Keratinocyte (primary cell): ENCODE measurements around the gene ESRRG. TPM values are rescaled to one million over a fixed set of nuclear protein-coding genes. Genes with fewer than 3 reads are reported as not detected.

Experiments
- DNase-seq: peaks from one replicate; pipeline ENCODE4 v3.0.0-alpha.2; 2011; ENCODE audit warnings: low read depth, missing footprints, low spot score
- FAIRE-seq: peaks from 2 replicates; lab custom pipeline; 2011; peaks lifted over from hg19 to GRCh38; lab: Jason Lieb, UNC
- H2AFZ ChIP-seq: 2 replicates; pipeline ENCODE4 v1.6.0; 2012; ENCODE audit warnings: low read length, control low read depth, inconsistent platforms; ENCODE audit not compliant: control insufficient read depth
- H3K27ac ChIP-seq: 2 replicates; pipeline ENCODE4 v1.5.1; 2011; ENCODE audit warnings: low read length; ENCODE audit not compliant: control insufficient read depth, insufficient read depth
- H3K27me3 ChIP-seq: 3 replicates; pipeline ENCODE4 v1.6.0; 2011; ENCODE audit warnings: low read length; ENCODE audit not compliant: control insufficient read depth, insufficient read depth; ENCODE audit errors: extremely low read depth
- H3K36me3 ChIP-seq, 2 experiments: 2 replicates in 1 of 2; 3 replicates in 1 of 2; pipeline ENCODE4 v1.5.1; 2011; ENCODE audit warnings: low read length in 2 of 2, mild to moderate bottlenecking in 1 of 2; ENCODE audit not compliant: control insufficient read depth in 2 of 2, insufficient read depth in 2 of 2; ENCODE audit errors: extremely low read depth in 1 of 2
- H3K4me1 ChIP-seq: 3 replicates; pipeline ENCODE4 v1.5.1; 2011; ENCODE audit warnings: low read length; ENCODE audit not compliant: control insufficient read depth, insufficient read depth; ENCODE audit errors: extremely low read depth
- H3K4me2 ChIP-seq: 3 replicates; pipeline ENCODE4 v1.6.0; 2011; ENCODE audit warnings: low read depth, low read length; ENCODE audit not compliant: control insufficient read depth, insufficient read depth; ENCODE audit errors: extremely low read depth
- H3K4me3 ChIP-seq, 3 experiments: fragments of 200-600 bp in 1 of 3; sonication (generic) in 1 of 3; 2 replicates in 2 of 3; 3 replicates in 1 of 3; pipeline ENCODE4 v1.5.1; 2011 to 2016; ENCODE audit warnings: low read length in 3 of 3, mild to moderate bottlenecking in 3 of 3, control low read depth in 2 of 3, inconsistent platforms in 1 of 3, low read depth in 1 of 3, mixed read lengths in 1 of 3, mixed run types in 1 of 3, moderate library complexity in 1 of 3; ENCODE audit not compliant: control insufficient read depth in 2 of 3, insufficient read depth in 2 of 3; ENCODE audit errors: extremely low read depth in 1 of 3
- H3K79me2 ChIP-seq: 2 replicates; pipeline ENCODE4 v1.6.0; 2012; ENCODE audit warnings: low read length; ENCODE audit not compliant: control insufficient read depth, insufficient read depth
- H3K9ac ChIP-seq: 3 replicates; pipeline ENCODE4 v1.6.0; 2011; ENCODE audit warnings: low read length; ENCODE audit not compliant: control insufficient read depth, insufficient read depth; ENCODE audit errors: extremely low read depth
- H3K9me1 ChIP-seq: 3 replicates; pipeline ENCODE4 v1.6.0; 2011; ENCODE audit warnings: low read length; ENCODE audit not compliant: control insufficient read depth, insufficient read depth; ENCODE audit errors: extremely low read depth
- H3K9me3 ChIP-seq: 2 replicates; pipeline ENCODE4 v1.5.1; 2012; ENCODE audit warnings: low read depth, low read length; ENCODE audit not compliant: control insufficient read depth
- H4K20me1 ChIP-seq: 3 replicates; pipeline ENCODE4 v1.6.0; 2011; ENCODE audit warnings: low read length; ENCODE audit not compliant: control insufficient read depth, insufficient read depth; ENCODE audit errors: extremely low read depth
- CTCF ChIP-seq, 3 experiments: IDR thresholded peaks in 1 of 3; conservative IDR thresholded peaks in 1 of 3; optimal IDR thresholded peaks in 1 of 3; 2 replicates in 2 of 3; 3 replicates in 1 of 3; pipeline versions ENCODE3 to v1.5.1; 2011; ENCODE audit warnings: low read length in 3 of 3, mild to moderate bottlenecking in 3 of 3, moderate library complexity in 2 of 3, control low read depth in 1 of 3, inconsistent platforms in 1 of 3; ENCODE audit not compliant: insufficient read depth in 2 of 3; ENCODE audit errors: extremely low read depth in 1 of 3
- EZH2 ChIP-seq: IDR thresholded peaks from one replicate; pipeline ENCODE4 v1.6.1; 2012; ENCODE audit warnings: inconsistent platforms, mild to moderate bottlenecking, low read length, moderate library complexity
- dilution Hi-C: fragments of 300-500 bp; cut with MboI; formaldehyde crosslinking; loops from one replicate; pipeline ENCODE4 v1.7.0; 2020; ENCODE audit warnings: low sequenced_read_pairs; ENCODE audit not compliant: extremely low pct_ligation_motif_present
- polyA plus RNA-seq, 5 experiments: library from polyadenylated mRNA; depleted of rRNA in 3 of 5; stranded (reverse) in 3 of 5; stranded (forward) in 1 of 5; unstranded in 1 of 5; fragments of >200 nt; gene quantifications; 1 replicate in 1 of 5; 2 replicates in 3 of 5; 3 replicates in 1 of 5; pipeline versions ENCODE4 v1.2.1 to v1.2.3, GENCODE V29; 2011 to 2012; ENCODE audit warnings: missing spikeins in 2 of 5, low read depth in 1 of 5, low replicate concordance in 1 of 5

Gene ESRRG
- polyA plus RNA-seq, 1 donor (not counting 4 experiments of a cell fraction or from before 2014, with no cell fraction given) = 0.08 TPM

- H3K9me1 ChIP-seq = no peaks in the 10 kb centered on the region
- no peak for FAIRE-seq
- dilution Hi-C loops = no loop called here
Observed at GRCh38 chr1:216758161-216758560, 34.9 kb upstream of the ESRRG start.

DNA sequence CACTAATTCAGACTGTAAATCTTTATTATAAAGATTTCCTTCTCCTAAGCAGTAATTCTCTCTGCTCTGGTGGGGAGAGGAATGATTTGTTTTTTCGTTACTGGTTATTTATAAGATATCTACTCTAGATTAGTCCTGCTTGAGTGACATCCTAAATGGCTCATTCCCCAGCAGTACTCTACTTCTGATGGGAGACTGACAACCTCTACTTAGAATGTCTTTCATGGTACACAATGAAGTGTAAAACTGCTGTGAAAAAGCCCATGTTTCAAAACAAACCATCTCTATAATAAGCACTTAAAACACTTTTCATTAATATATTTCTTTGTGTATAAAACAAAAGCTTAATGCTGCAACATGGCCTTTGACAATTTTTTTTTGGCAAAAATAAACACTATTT, 33.9 kb upstream of the ESRRG start:
- dilution Hi-C loops = no loop called here
- Histone ChIP-seq H3K4me3 (no peak overlapping the region), H3K9ac (no peak overlapping the region), H3K36me3 (no peaks in the 10 kb centered on the region), H3K79me2 (no peaks in the 10 kb centered on the region), H2AFZ (no peak overlapping the region), H4K20me1 (no peaks in the 10 kb centered on the region), H3K9me3 (no peaks in the 10 kb centered on the region), H3K4me2 (no peak overlapping the region), H3K27ac (no peak overlapping the region), H3K9me1 (no peaks in the 10 kb centered on the region), H3K4me1 (no peaks in the 10 kb centered on the region), H3K27me3 (no peaks in the 10 kb centered on the region)
- no peak for FAIRE-seq
- no peak for TF ChIP-seq EZH2
- TF ChIP-seq CTCF (optimal IDR thresholded peaks at IDR 0.05 in 1 of 3, IDR thresholded peaks at IDR 0.05 in 1 of 3, conservative IDR thresholded peaks at IDR 0.05 in 1 of 3; ENCODE audit: extremely low read depth in 1 of 3, insufficient read depth in 2 of 3, low read length in 3 of 3) = no peak
- no peak for DNase-seq

More at GRCh38 chr1:216758161-216758560, 34.9 kb upstream of the ESRRG start:
- no peak overlapping the region for H3K9ac ChIP-seq
- no peaks in the 10 kb centered on the region for H3K79me2 ChIP-seq
- H3K27ac ChIP-seq = no peak overlapping the region
- H3K4me3 ChIP-seq = no peak overlapping the region
- H3K9me3 ChIP-seq = no peaks in the 10 kb centered on the region
- no peak overlapping the region for H2AFZ ChIP-seq
- no peak for DNase-seq
- H3K36me3 ChIP-seq = no peaks in the 10 kb centered on the region
- H3K4me2 ChIP-seq = no peak overlapping the region
- H3K4me1 ChIP-seq = no peaks in the 10 kb centered on the region
- H3K27me3 ChIP-seq = no peaks in the 10 kb centered on the region
- H4K20me1 ChIP-seq = no peaks in the 10 kb centered on the region
- TF ChIP-seq EZH2 (no peak), CTCF (optimal IDR thresholded peaks at IDR 0.05 in 1 of 3, IDR thresholded peaks at IDR 0.05 in 1 of 3, conservative IDR thresholded peaks at IDR 0.05 in 1 of 3; ENCODE audit: extremely low read depth in 1 of 3, insufficient read depth in 2 of 3, low read length in 3 of 3) (no peak)
